Lower leg skin (tissue), 3 donors: ENCODE results near the gene PTBP1.

Experiments used
- CTCF ChIP-seq, 3 donors: fragments of 450-650 bp; IDR thresholded peaks; one replicate each; pipeline ENCODE4 v1.5.1; 2016; ENCODE audit warnings: antibody characterized with exemption in 3 of 3, mild to moderate bottlenecking in 3 of 3, moderate library complexity in 2 of 3
- POLR2A ChIP-seq, 2 donors: fragments of 450-650 bp; IDR thresholded peaks; one replicate each; pipeline ENCODE4 v1.6.1; 2016 to 2017; ENCODE audit warnings: antibody characterized with exemption in 2 of 2, mild to moderate bottlenecking in 1 of 2, moderate library complexity in 1 of 2

- TF ChIP-seq POLR2A (IDR thresholded peaks at IDR 0.05) (no peak), CTCF (IDR thresholded peaks at IDR 0.05) (no peak)
Measured at GRCh38 chr19:802498-803098, 5.3 kb downstream of the PTBP1 start.
